ENCODE measurements around the gene CAND1. TPM values are rescaled to one million over a fixed set of nuclear protein-coding genes. Genes with fewer than 3 reads are reported as not detected.

The CAND1 gene
- total and polyA plus RNA-seq, 2 of the 8 experiments (the other 6 are each of a cell fraction or from before 2014, with no cell fraction given): 39.4 to 271 TPM

- TF ChIP-seq CHD7 (IDR thresholded peaks at IDR 0.05; ENCODE audit: insufficient replicate concordance, low read length) (no peak), MAX (IDR thresholded peaks at IDR 0.05) (no peak), NANOG (IDR thresholded peaks at IDR 0.05; ENCODE audit: insufficient read depth, low read depth, low read length, poor library complexity, severe bottlenecking) (no peak), CTCF (IDR thresholded peaks at IDR 0.05; ENCODE audit: control extremely low read depth in 1 of 3, insufficient read depth in 1 of 3, low read depth in 1 of 3, low read length in 3 of 3) (no peak), CEBPB (IDR thresholded peaks at IDR 0.05; ENCODE audit: low read depth, low read length) (no peak), ASH2L (IDR thresholded peaks at IDR 0.05; ENCODE audit: low read length) (no peak), BACH1 (IDR thresholded peaks at IDR 0.05; ENCODE audit: low read length) (no peak)
Observed at GRCh38 chr12:67306712-67307111, 37.6 kb downstream of the CAND1 start (continued).
